Endodermal cell (in vitro differentiated cells): ENCODE measurements around the gene RPS2. TPM values are rescaled to one million over a fixed set of nuclear protein-coding genes. Genes with fewer than 3 reads are reported as not detected.

Source experiments
- DNase-seq: peaks from one replicate; pipeline ENCODE4 v3.0.0-alpha.2; 2017
- H3K27ac ChIP-seq: 2 replicates; pipeline ENCODE4 v1.5.1; 2013; ENCODE audit warnings: mild to moderate bottlenecking, low read depth, low read length, moderate library complexity
- H3K27me3 ChIP-seq: 2 replicates; pipeline ENCODE4 v1.6.1; 2013; ENCODE audit warnings: mild to moderate bottlenecking, low read length, moderate library complexity; ENCODE audit not compliant: insufficient read depth, control insufficient read depth, poor library complexity, severe bottlenecking
- H3K36me3 ChIP-seq: 2 replicates; pipeline ENCODE4 v1.7.0; 2013; ENCODE audit warnings: mild to moderate bottlenecking, low read length, moderate library complexity; ENCODE audit not compliant: control insufficient read depth, insufficient read depth
- H3K4me1 ChIP-seq: one replicate; pipeline ENCODE4 v1.7.0; 2013; ENCODE audit warnings: low read length; ENCODE audit not compliant: control insufficient read depth, insufficient read depth
- H3K4me3 ChIP-seq: 2 replicates; pipeline ENCODE4 v1.5.1; 2013; ENCODE audit warnings: mild to moderate bottlenecking, low read length, moderate library complexity
- H3K9ac ChIP-seq: 2 replicates; pipeline ENCODE4 v1.6.1; 2013; ENCODE audit warnings: mild to moderate bottlenecking, low read length, moderate library complexity; ENCODE audit not compliant: poor library complexity, severe bottlenecking; ENCODE audit errors: extremely low read depth
- H3K9me3 ChIP-seq: 2 replicates; pipeline ENCODE4 v1.6.1; 2013; ENCODE audit warnings: mild to moderate bottlenecking, low read length, moderate library complexity; ENCODE audit not compliant: control insufficient read depth
- H3K27ac Mint-ChIP-seq: 2 replicates; pipeline ENCODE4 v1.8.0; 2020; ENCODE audit warnings: mixed read lengths
- H3K27me3 Mint-ChIP-seq: 2 replicates; pipeline ENCODE4 v1.8.0; 2021; ENCODE audit warnings: mild to moderate bottlenecking, mixed read lengths; ENCODE audit not compliant: insufficient read depth
- H3K36me3 Mint-ChIP-seq: 2 replicates; pipeline ENCODE4 v1.8.0; 2020; ENCODE audit warnings: low read depth, mixed read lengths
- H3K4me1 Mint-ChIP-seq: 2 replicates; pipeline ENCODE4 v1.8.0; 2020; ENCODE audit warnings: mixed read lengths
- H3K4me3 Mint-ChIP-seq: 2 replicates; pipeline ENCODE4 v1.8.0; 2020; ENCODE audit warnings: mild to moderate bottlenecking, moderate library complexity, mixed read lengths
- H3K9me3 Mint-ChIP-seq: 2 replicates; pipeline ENCODE4 v1.8.0; 2020; ENCODE audit warnings: mild to moderate bottlenecking, mixed read lengths
- WGBS, 2 experiments: methylation state at CpG; one replicate each; pipeline versions ENCODE4 v1.1.5 to v1.1.7; 2013; ENCODE audit warnings: missing lambda C conversion rate in 2 of 2, mixed read lengths in 1 of 2; ENCODE audit not compliant: insufficient coverage in 1 of 2, insufficient read length in 1 of 2; 5-methylcytosine and 5-hydroxymethylcytosine counted together
- total RNA-seq, 2 donors: library from RNA; stranded (reverse); fragmentation: NEBNext Ultra II Directional in 1 of 2; extraction: Animal tissue kit (Norgen Biotek cat#: 25700) in 1 of 2; gene quantifications; 2 replicates in 1 of 2; 3 replicates in 1 of 2; pipeline ENCODE4 v1.2.1, GENCODE V29; 2021
- TF ChIP-seq, protein P1 (sequence below): fragments of 200-600 bp; sonication (generic); conservative IDR thresholded peaks from 2 replicates; pipeline ENCODE4 v1.5.0; 2021; ENCODE audit warnings: antibody characterized with exemption, mild to moderate bottlenecking

The RPS2 gene
- total RNA-seq, 2 donors from 2014 or later: 3,064 to 3,492 TPM

DNA sequence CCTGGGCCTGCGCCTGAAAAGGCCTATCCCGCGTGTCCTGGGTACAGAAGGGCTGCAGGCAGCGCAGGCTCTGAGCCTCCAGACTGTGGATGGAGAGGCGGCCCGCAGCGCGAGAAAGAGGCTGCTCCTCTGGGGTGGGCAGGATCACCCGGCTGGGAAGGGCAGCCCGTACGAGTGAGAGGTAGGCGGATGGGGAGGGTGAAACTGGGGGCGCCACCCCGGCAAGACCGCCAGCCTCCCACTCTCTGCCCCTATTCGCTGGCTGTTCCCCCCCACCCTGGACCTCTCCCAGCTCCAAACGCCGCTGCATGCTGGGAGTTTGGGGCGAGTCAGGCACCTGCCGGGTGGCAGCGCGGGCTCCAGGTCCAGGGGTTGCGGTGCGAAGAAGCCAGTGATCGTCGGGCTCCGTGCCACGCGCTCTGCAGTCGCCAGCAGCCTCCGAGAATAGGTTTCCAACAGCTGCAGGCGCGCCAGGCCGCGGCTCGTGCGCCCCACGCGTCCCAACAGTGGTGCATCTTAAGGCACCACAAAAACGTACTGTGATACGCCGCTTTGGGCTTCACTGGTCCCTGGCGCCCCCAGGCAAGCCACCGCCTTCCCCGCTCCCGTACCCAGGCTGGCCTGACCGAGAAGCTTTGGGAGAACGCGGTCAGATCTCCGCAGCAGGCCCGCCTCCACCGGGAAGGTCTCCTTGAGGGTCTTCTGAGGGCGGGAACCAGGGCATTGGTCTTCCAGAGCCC is 15.6 kb upstream of the RPS2 start:
- no peak overlapping the region for H3K27ac Mint-ChIP-seq
- peak; percentile 72 for DNase-seq
- H3K4me1 Mint-ChIP-seq: peaks cover 5% of the 10 kb centered on the region
- H3K36me3 Mint-ChIP-seq: peaks cover 8% of the 10 kb centered on the region
- peaks cover 41% of the 10 kb centered on the region for H3K27me3 Mint-ChIP-seq
- no peaks in the 10 kb centered on the region for H3K9me3 ChIP-seq
- H3K27me3 ChIP-seq: peaks cover 47% of the 10 kb centered on the region
- H3K36me3 ChIP-seq: peaks cover 25% of the 10 kb centered on the region
- no peak overlapping the region for H3K27ac ChIP-seq
- 13 to 24% methylated on average over 19 to 53 of the region's 53 CpGs for WGBS, 2 experiments
- no peak overlapping the region for H3K4me3 ChIP-seq
- H3K4me3 Mint-ChIP-seq: peak overlapping the region; percentile 9
- TF ChIP-seq, protein P1, sequence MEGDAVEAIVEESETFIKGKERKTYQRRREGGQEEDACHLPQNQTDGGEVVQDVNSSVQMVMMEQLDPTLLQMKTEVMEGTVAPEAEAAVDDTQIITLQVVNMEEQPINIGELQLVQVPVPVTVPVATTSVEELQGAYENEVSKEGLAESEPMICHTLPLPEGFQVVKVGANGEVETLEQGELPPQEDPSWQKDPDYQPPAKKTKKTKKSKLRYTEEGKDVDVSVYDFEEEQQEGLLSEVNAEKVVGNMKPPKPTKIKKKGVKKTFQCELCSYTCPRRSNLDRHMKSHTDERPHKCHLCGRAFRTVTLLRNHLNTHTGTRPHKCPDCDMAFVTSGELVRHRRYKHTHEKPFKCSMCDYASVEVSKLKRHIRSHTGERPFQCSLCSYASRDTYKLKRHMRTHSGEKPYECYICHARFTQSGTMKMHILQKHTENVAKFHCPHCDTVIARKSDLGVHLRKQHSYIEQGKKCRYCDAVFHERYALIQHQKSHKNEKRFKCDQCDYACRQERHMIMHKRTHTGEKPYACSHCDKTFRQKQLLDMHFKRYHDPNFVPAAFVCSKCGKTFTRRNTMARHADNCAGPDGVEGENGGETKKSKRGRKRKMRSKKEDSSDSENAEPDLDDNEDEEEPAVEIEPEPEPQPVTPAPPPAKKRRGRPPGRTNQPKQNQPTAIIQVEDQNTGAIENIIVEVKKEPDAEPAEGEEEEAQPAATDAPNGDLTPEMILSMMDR: no peak
- no peaks in the 10 kb centered on the region for H3K4me1 ChIP-seq
- no peaks in the 10 kb centered on the region for H3K9me3 Mint-ChIP-seq
- no peak overlapping the region for H3K9ac ChIP-seq

DNA sequence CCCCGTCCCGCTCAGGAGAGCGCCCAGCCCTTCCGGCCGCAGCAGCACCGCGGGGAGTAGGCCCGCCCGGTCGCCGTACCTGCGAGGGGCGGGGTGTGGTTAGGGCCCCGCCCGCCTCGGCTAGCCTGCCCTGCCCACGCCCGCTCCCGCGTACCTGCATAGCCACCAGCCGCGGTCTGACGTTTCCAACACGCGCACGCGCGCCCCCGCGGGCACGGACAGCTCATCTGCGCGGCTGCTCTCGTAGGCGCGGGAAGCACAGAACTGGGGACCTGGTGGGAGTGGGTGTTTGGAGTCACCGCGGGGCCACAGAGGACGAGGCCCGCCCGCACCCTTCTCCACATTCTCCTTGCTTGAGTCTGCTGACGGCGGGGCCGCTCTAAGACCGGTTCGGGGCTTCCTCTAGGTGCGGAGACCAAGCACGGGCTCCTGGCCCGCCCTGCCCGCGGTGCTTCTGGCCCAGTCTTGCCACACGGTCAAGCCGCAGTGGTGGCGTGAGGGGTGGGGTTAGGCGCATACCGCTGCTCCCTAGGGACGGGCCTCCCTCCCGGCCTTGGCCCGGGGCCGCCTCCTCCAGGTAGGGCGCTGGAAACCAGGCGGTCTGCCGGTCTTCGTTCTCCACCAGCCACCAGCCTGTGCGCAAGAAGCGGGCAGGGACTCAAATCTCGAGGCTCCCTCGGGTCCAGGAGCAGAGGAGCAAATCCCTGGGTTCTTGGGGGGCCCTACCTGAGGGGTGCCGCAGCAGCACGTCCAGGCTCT is 14.8 kb upstream of the RPS2 start:
- Histone ChIP-seq H3K4me1 (no peaks in the 10 kb centered on the region), H3K4me3 (no peak overlapping the region), H3K9ac (no peak overlapping the region), H3K9me3 (no peaks in the 10 kb centered on the region), H3K27ac (no peak overlapping the region), H3K27me3 (peaks cover 47% of the 10 kb centered on the region), H3K36me3 (peaks cover 24% of the 10 kb centered on the region)
- whole genome bisulfite sequencing, 2 experiments: 16 to 21% methylated on average over 22 to 70 of the region's 70 CpGs
- Mint-ChIP-seq H3K36me3 (peaks cover 13% of the 10 kb centered on the region), H3K4me1 (peaks cover 5% of the 10 kb centered on the region), H3K27me3 (peaks cover 41% of the 10 kb centered on the region), H3K27ac (no peak overlapping the region), H3K4me3 (peak overlapping the region; percentile 49), H3K9me3 (no peaks in the 10 kb centered on the region)
- TF ChIP-seq, protein P1: no peak
- peak; percentile 89 for DNase-seq

DNA sequence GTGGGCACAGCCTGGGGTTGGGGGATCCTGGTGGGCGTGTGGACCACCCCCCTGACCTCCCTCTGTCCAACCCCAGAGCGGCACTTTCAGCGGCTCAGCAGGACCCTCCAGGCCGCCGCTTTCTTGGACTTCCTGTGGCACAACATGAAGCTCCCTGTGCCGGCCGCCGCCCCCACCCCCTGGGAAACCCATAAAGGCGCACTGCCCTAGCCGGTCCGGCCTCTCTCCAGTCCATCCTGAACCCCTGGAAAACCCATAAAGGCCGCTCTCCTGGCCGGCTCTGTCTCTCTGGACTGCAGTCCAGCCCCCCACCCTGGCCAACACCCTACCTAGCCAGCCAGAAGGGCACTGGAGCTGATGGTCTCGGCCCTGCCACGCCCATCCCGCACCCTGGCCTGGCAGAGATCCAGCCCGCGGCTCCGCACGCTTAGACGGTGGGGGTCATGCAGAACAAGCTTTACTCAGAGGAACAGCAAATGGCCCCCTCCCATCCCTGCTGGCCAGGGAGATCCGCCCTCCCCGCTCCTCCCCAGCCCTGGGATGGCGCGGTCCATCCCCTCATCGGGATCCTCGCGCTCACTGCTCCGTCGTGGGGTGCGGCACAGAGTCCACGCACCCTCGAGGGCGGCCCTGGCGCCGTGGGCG is 14.0 kb upstream of the RPS2 start:
- no peak overlapping the region for H3K27ac Mint-ChIP-seq
- no peaks in the 10 kb centered on the region for H3K4me1 ChIP-seq
- TF ChIP-seq, protein P1: no peak
- H3K9ac ChIP-seq: no peak overlapping the region
- no peak for DNase-seq
- H3K27me3 Mint-ChIP-seq: peaks cover 41% of the 10 kb centered on the region
- WGBS, 2 experiments: 76 to 86% methylated on average over 23 to 37 of the region's 37 CpGs
- H3K36me3 ChIP-seq: peaks cover 24% of the 10 kb centered on the region
- no peak overlapping the region for H3K4me3 Mint-ChIP-seq
- H3K4me1 Mint-ChIP-seq: peaks cover 5% of the 10 kb centered on the region
- no peak overlapping the region for H3K27ac ChIP-seq
- H3K36me3 Mint-ChIP-seq: peaks cover 13% of the 10 kb centered on the region
- no peaks in the 10 kb centered on the region for H3K9me3 Mint-ChIP-seq
- no peaks in the 10 kb centered on the region for H3K9me3 ChIP-seq
- no peak overlapping the region for H3K4me3 ChIP-seq
- H3K27me3 ChIP-seq: peaks cover 47% of the 10 kb centered on the region
